Right hindlimb (tissue), 1 donor: ENCODE data around the gene DIO2.

Source experiments
- DNase-seq: peaks from one replicate; pipeline ENCODE4 v3.0.0-alpha.2; 2018

The DIO2 gene

GRCh38 chr14:80167793-80168448, 43.4 kb downstream of the DIO2 start:
- DNase-seq: no peak

- DNase-seq: no peak
Observed at GRCh38 chr14:80164991-80165721, 46.1 kb downstream of the DIO2 start.

GRCh38 chr14:80152763-80153162, 58.5 kb downstream of the DIO2 start:
- no peak for DNase-seq

GRCh38 chr14:80152166-80152565, 59.1 kb downstream of the DIO2 start:
- DNase-seq: no peak

- DNase-seq: no peak
Observed at GRCh38 chr14:80150301-80150700, 61.0 kb downstream of the DIO2 start.
